GM13977 (cell line): ENCODE results near the gene FAM236C.
"Not testable (repeated sequence)": the region's sequence is repeated elsewhere in the genome, so short reads cannot be mapped to it uniquely, and the experiment has no call there.

Source experiments
- DNase-seq: peaks from one replicate; pipeline ENCODE4 v3.0.0; 2012; ENCODE audit warnings: low spot score
- in situ Hi-C: fragments of 300-500 bp; cut with MboI; formaldehyde crosslinking; loops from one replicate; pipeline ENCODE4 v1.12.0; 2022; ENCODE audit warnings: low sequenced_read_pairs, low pct_unique_long_range_greater_than_20kb, mixed read lengths, inconsistent platforms; ENCODE audit not compliant: unreplicated experiment

FAM236C gene

GRCh38 chrX:72912315-72912714 is at the start of gene FAM236C:
Gene FAM236C, plus strand, starts transcription at chrX:72912615. Its CDS starts 100 bp downstream, at chrX:72912715.
- DNase-seq, in situ Hi-C loops: not testable (repeated sequence)

GRCh38 chrX:72882898-72883297 is 29.5 kb upstream of the FAM236C start:
- in situ Hi-C loops, DNase-seq: not testable (repeated sequence)

- in situ Hi-C loops = not testable (repeated sequence)
Observed at GRCh38 chrX:72889740-72890139, 22.7 kb upstream of the FAM236C start.

GRCh38 chrX:72916096-72916495 is 3.7 kb downstream of the FAM236C start:
- DNase-seq, in situ Hi-C loops: not testable (repeated sequence)

More at GRCh38 chrX:72889740-72890139, 22.7 kb upstream of the FAM236C start:
- DNase-seq = not testable (repeated sequence)

- DNase-seq, in situ Hi-C loops: not testable (repeated sequence)
Observed at GRCh38 chrX:72932283-72932682, 19.9 kb downstream of the FAM236C start.

GRCh38 chrX:72936455-72936854 is 24.0 kb downstream of the FAM236C start:
- in situ Hi-C loops = not testable (repeated sequence)

GRCh38 chrX:72936882-72937455 is 24.6 kb downstream of the FAM236C start:
- DNase-seq, in situ Hi-C loops: not testable (repeated sequence)

More at GRCh38 chrX:72936455-72936854, 24.0 kb downstream of the FAM236C start:
- DNase-seq = not testable (repeated sequence)

- in situ Hi-C loops, DNase-seq: not testable (repeated sequence)
Observed at GRCh38 chrX:72937906-72938305, 25.5 kb downstream of the FAM236C start, which contains the start of gene FAM236A. Gene FAM236A, plus strand, starts transcription at chrX:72938206. Its CDS starts 57 bp downstream, at chrX:72938263.

GRCh38 chrX:72942272-72942671 is 29.9 kb downstream of the FAM236C start:
- in situ Hi-C loops, DNase-seq: not testable (repeated sequence)

- in situ Hi-C loops, DNase-seq: not testable (repeated sequence)
Observed at GRCh38 chrX:72943035-72943818, 30.8 kb downstream of the FAM236C start.

- in situ Hi-C loops = not testable (repeated sequence)
Observed at GRCh38 chrX:72943819-72944169, 31.4 kb downstream of the FAM236C start, which contains the start of gene DMRTC1. Gene DMRTC1, minus strand, starts transcription at chrX:72943837. Its CDS starts 68,143 bp downstream, at chrX:72875694.

GRCh38 chrX:72959971-72960370 is 47.6 kb downstream of the FAM236C start:
- in situ Hi-C loops, DNase-seq: not testable (repeated sequence)

More at GRCh38 chrX:72943819-72944169, 31.4 kb downstream of the FAM236C start, which contains the start of gene DMRTC1:
- not testable (repeated sequence) for DNase-seq
